GM23338 (cell line): ENCODE measurements around the gene LRRC47. TPM values are rescaled to one million over a fixed set of nuclear protein-coding genes. Genes with fewer than 3 reads are reported as not detected.
A peak's percentile ranks its signal among the peaks of the same experiment; 100 is the strongest.

Experiments used
- ATAC-seq: fragments of 200-7000 bp; cut with Tn5 transposase; 3 replicates; pipeline ENCODE4 v1.9.1; 2020
- DNase-seq: peaks from one replicate; pipeline ENCODE4 v3.0.0-alpha.2; 2015; ENCODE audit warnings: low spot score
- H2AFZ ChIP-seq: fragments of 200-600 bp; sonication (generic); 2 replicates; pipeline ENCODE4 v1.8.0; 2016; ENCODE audit warnings: antibody characterized with exemption, mild to moderate bottlenecking, moderate library complexity
- H3F3A ChIP-seq: fragments of 200-600 bp; sonication (generic); replicated peaks from 2 replicates; pipeline ENCODE4 v1.8.0; 2017; ENCODE audit warnings: antibody characterized with exemption, mixed run types, low read depth
- H3K27ac ChIP-seq: fragments of 200-600 bp; sonication (generic); 2 replicates; pipeline ENCODE4 v1.6.1; 2016; ENCODE audit warnings: low read depth
- H3K27me3 ChIP-seq: fragments of 200-600 bp; sonication (generic); 2 replicates; pipeline ENCODE4 v1.8.0; 2016; ENCODE audit warnings: mild to moderate bottlenecking, mixed run types, moderate library complexity; ENCODE audit not compliant: insufficient read depth
- H3K36me3 ChIP-seq: fragments of 200-600 bp; sonication (generic); 2 replicates; pipeline ENCODE4 v1.8.0; 2016; ENCODE audit warnings: mild to moderate bottlenecking; ENCODE audit not compliant: insufficient read depth
- H3K4me1 ChIP-seq: fragments of 200-600 bp; sonication (generic); 2 replicates; pipeline ENCODE4 v1.8.0; 2016; ENCODE audit warnings: mild to moderate bottlenecking, moderate library complexity; ENCODE audit not compliant: insufficient read depth
- H3K4me2 ChIP-seq: fragments of 200-600 bp; sonication (generic); 2 replicates; pipeline ENCODE4 v1.7.1; 2017; ENCODE audit warnings: mixed run types
- H3K4me3 ChIP-seq: fragments of 200-600 bp; sonication (generic); 2 replicates; pipeline ENCODE4 v1.6.1; 2016; ENCODE audit warnings: mixed run types
- H3K79me2 ChIP-seq: fragments of 200-600 bp; sonication (generic); replicated peaks from 2 replicates; pipeline ENCODE4 v1.8.0; 2017; ENCODE audit warnings: mild to moderate bottlenecking; ENCODE audit not compliant: insufficient read depth
- H3K9me2 ChIP-seq: fragments of 200-600 bp; sonication (generic); 2 replicates; pipeline ENCODE4 v1.8.0; 2017; ENCODE audit not compliant: insufficient read depth
- H4K20me1 ChIP-seq: fragments of 200-600 bp; sonication (generic); replicated peaks from 2 replicates; pipeline ENCODE4 v1.8.0; 2017; ENCODE audit warnings: mild to moderate bottlenecking; ENCODE audit not compliant: insufficient read depth
- H3K27ac Mint-ChIP-seq: 2 replicates; pipeline ENCODE4 v1.8.0; 2020; ENCODE audit warnings: inconsistent platforms, mild to moderate bottlenecking, moderate library complexity, mixed read lengths
- H3K27me3 Mint-ChIP-seq: 3 replicates; pipeline ENCODE4 v1.8.0; 2022; ENCODE audit warnings: low read depth, mild to moderate bottlenecking, moderate library complexity, mixed read lengths, inconsistent platforms; ENCODE audit not compliant: insufficient read depth, poor library complexity
- H3K36me3 Mint-ChIP-seq: 3 replicates; pipeline ENCODE4 v1.8.0; 2021; ENCODE audit warnings: low read depth, mild to moderate bottlenecking, inconsistent platforms, moderate library complexity, mixed read lengths
- H3K4me1 Mint-ChIP-seq: 3 replicates; pipeline ENCODE4 v1.8.0; 2020; ENCODE audit warnings: mild to moderate bottlenecking, inconsistent platforms, mixed read lengths
- H3K4me3 Mint-ChIP-seq: 3 replicates; pipeline ENCODE4 v1.8.0; 2021; ENCODE audit warnings: moderate library complexity, mild to moderate bottlenecking, inconsistent platforms, mixed read lengths
- H3K9me3 Mint-ChIP-seq: 3 replicates; pipeline ENCODE4 v1.8.0; 2020; ENCODE audit warnings: moderate library complexity, mild to moderate bottlenecking, inconsistent platforms, mixed read lengths
- CREB1 ChIP-seq: fragments of 250-450 bp; sonication (Bioruptor Pico); IDR thresholded peaks from 2 replicates; pipeline ENCODE4 v1.5.0; 2020; ENCODE audit warnings: low read depth, mild to moderate bottlenecking, moderate library complexity
- CTCF ChIP-seq, 2 experiments: fragments of 200-600 bp in 1 of 2; sonication (generic) in 1 of 2; conservative IDR thresholded peaks; 2 replicates each; pipeline versions ENCODE4 v1.5.1 to v1.6.1; 2016 to 2017; ENCODE audit warnings: antibody characterized with exemption in 2 of 2, low read depth in 2 of 2, mild to moderate bottlenecking in 2 of 2, moderate library complexity in 1 of 2
- ETS1 ChIP-seq: IDR thresholded peaks from 2 replicates; pipeline ENCODE4 v1.6.1; 2016; ENCODE audit warnings: antibody characterized with exemption
- EZH2 ChIP-seq: fragments of 200-600 bp; sonication (generic); IDR thresholded peaks from one replicate; pipeline ENCODE4 v1.8.0; 2017; ENCODE audit warnings: antibody characterized with exemption, mild to moderate bottlenecking, low read depth; ENCODE audit not compliant: unreplicated experiment
- EZH2phosphoT487 ChIP-seq: fragments of 200-600 bp; sonication (generic); IDR thresholded peaks from one replicate; pipeline ENCODE4 v1.8.1; 2018; ENCODE audit warnings: antibody characterized with exemption; ENCODE audit not compliant: unreplicated experiment
- JUNB ChIP-seq: IDR thresholded peaks from one replicate; pipeline ENCODE4 v1.6.1; 2016; ENCODE audit warnings: antibody characterized with exemption; ENCODE audit not compliant: unreplicated experiment
- POLR2AphosphoS5 ChIP-seq: IDR thresholded peaks from 2 replicates; pipeline ENCODE4 v1.6.1; 2016; ENCODE audit warnings: antibody characterized with exemption, low read depth
- REST ChIP-seq: IDR thresholded peaks from one replicate; pipeline ENCODE4 v1.6.1; 2018; ENCODE audit warnings: antibody characterized with exemption; ENCODE audit not compliant: unreplicated experiment
- ZNF331 ChIP-seq: fragments of 250-450 bp; sonication (Bioruptor Pico); IDR thresholded peaks from 2 replicates; pipeline ENCODE4 v1.5.0; 2020; ENCODE audit warnings: low read depth, mild to moderate bottlenecking, moderate library complexity
- ZNF462 ChIP-seq: fragments of 250-450 bp; sonication (Bioruptor Pico); IDR thresholded peaks from 2 replicates; pipeline ENCODE4 v1.5.0; 2020; ENCODE audit warnings: mild to moderate bottlenecking, moderate library complexity
- polyA plus RNA-seq: library from polyadenylated mRNA; unstranded; fragments of >200 nt; fragmentation: Nextera tagmentation; extraction: Ambion mirVana; gene quantifications from 2 replicates; pipeline ENCODE4 v1.2.1, GENCODE V29; 2016
- total RNA-seq: library from RNA; depleted of rRNA; stranded (reverse); fragments of >200 nt; shearing (Covaris generic); gene quantifications from 2 replicates; pipeline ENCODE4 v1.2.3, GENCODE V29; 2014

Gene LRRC47
- total and polyA plus RNA-seq, 2 experiments from 2014 or later = 15.8 to 76.8 TPM

GRCh38 chr1:3824650-3825049 lies 28.4 kb upstream of the LRRC47 start:
- H3K27ac Mint-ChIP-seq = no peak overlapping the region
- no peaks in the 10 kb centered on the region for H3K9me3 Mint-ChIP-seq
- H3K27me3 ChIP-seq = no peaks in the 10 kb centered on the region
- no peak overlapping the region for H3K4me3 Mint-ChIP-seq
- H2AFZ ChIP-seq = no peak overlapping the region
- no peak overlapping the region for H3K27ac ChIP-seq
- ATAC-seq (no peak), DNase-seq (no peak)
- no peak for TF ChIP-seq POLR2AphosphoS5
- no peaks in the 10 kb centered on the region for H3F3A ChIP-seq
- no peak overlapping the region for H3K4me3 ChIP-seq
- no peaks in the 10 kb centered on the region for H3K9me2 ChIP-seq
- H3K4me1 ChIP-seq = no peaks in the 10 kb centered on the region
- no peaks in the 10 kb centered on the region for H3K79me2 ChIP-seq
- no peaks in the 10 kb centered on the region for H4K20me1 ChIP-seq
- peaks cover 18% of the 10 kb centered on the region for H3K36me3 Mint-ChIP-seq
- H3K27me3 Mint-ChIP-seq = peaks cover 8% of the 10 kb centered on the region
- H3K4me1 Mint-ChIP-seq = no peaks in the 10 kb centered on the region
- no peak overlapping the region for H3K4me2 ChIP-seq
- no peaks in the 10 kb centered on the region for H3K36me3 ChIP-seq

GRCh38 chr1:3822421-3822820 lies 26.1 kb upstream of the LRRC47 start:
- no peaks in the 10 kb centered on the region for H3F3A ChIP-seq
- H3K36me3 ChIP-seq = no peaks in the 10 kb centered on the region
- peaks cover 18% of the 10 kb centered on the region for H3K36me3 Mint-ChIP-seq
- no peak overlapping the region for H3K4me2 ChIP-seq
- no peak overlapping the region for H3K27ac ChIP-seq
- ATAC-seq (no peak), DNase-seq (no peak)
- H3K9me3 Mint-ChIP-seq = no peaks in the 10 kb centered on the region
- H4K20me1 ChIP-seq = no peaks in the 10 kb centered on the region
- H3K27me3 ChIP-seq = no peaks in the 10 kb centered on the region
- H3K27ac Mint-ChIP-seq = peak overlapping the region; percentile 46; the same call in 1 of the 2 replicates
- H3K4me1 ChIP-seq = no peaks in the 10 kb centered on the region
- no peaks in the 10 kb centered on the region; the same call in 2 of the 3 replicates for H3K4me1 Mint-ChIP-seq
- H3K9me2 ChIP-seq = no peaks in the 10 kb centered on the region
- H3K4me3 ChIP-seq = no peak overlapping the region
- H3K4me3 Mint-ChIP-seq = no peak overlapping the region
- H3K79me2 ChIP-seq = no peaks in the 10 kb centered on the region
- peaks cover 6% of the 10 kb centered on the region for H3K27me3 Mint-ChIP-seq
- no peak overlapping the region for H2AFZ ChIP-seq
- TF ChIP-seq POLR2AphosphoS5 (no peak), REST (no peak), CTCF (conservative IDR thresholded peaks at IDR 0.05; ENCODE audit: low read depth in 2 of 2) (no peak), ETS1 (no peak), EZH2phosphoT487 (no peak), ZNF462 (CRISPR knock-in tag) (no peak), CREB1 (CRISPR knock-in tag) (no peak), JUNB (no peak), ZNF331 (CRISPR knock-in tag) (no peak), EZH2 (no peak)
